ENCODE results near the gene SPEM3.
A peak's percentile ranks its signal among the peaks of the same experiment; 100 is the strongest.

SPEM3 gene

GRCh38 chr17:7436556-7437368 lies 8.1 kb downstream of the SPEM3 start:
- peak; percentile 72 to 82 (median 78) for DNase-seq

DNA sequence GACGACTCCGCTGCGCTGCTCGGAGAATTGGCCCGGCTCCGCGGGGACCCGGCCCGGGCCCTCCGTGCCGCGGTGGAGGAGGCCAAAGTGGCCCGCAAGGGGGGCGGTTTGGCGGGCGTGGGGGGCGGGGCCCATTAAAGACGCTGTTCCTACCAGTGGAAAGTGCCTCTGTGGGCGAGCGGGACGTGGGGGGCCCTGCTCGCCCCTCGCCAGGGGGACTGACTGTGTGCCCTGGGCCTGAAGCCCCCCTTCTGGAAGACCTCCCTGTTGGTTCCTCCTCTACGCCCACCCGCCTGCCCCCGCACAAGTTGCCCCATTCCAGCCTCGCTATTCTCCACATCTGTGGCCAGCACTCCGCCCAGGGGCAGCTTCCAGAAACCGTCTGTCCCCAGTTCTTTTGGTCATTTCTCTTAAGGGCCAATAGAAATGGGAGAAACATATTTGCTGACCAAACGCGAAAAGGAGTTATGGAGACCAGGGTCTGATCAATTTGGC lies 8.8 kb downstream of the SPEM3 start:
- peak overlapping the region; percentile 93 to 97 for H3K4me3 Mint-ChIP-seq
- H3K4me1 Mint-ChIP-seq (ENCODE audit: low read depth in 2 of 2), result peaks cover 34 to 41% of the 10 kb centered on the region in 2 donors
- no peaks in the 10 kb centered on the region for H3K9me3 Mint-ChIP-seq
- H3K36me3 Mint-ChIP-seq (ENCODE audit: insufficient read depth), result peaks cover 28% of the 10 kb centered on the region
- no peak for DNase-seq
- H3K27ac Mint-ChIP-seq, result peak overlapping the region in 1 of 2 donors; percentile 93
- no peak for ATAC-seq (replicated peaks)
- H3K27me3 Mint-ChIP-seq, result peaks cover 35 to 49% of the 10 kb centered on the region in 2 donors

More at GRCh38 chr17:7436556-7437368, 8.1 kb downstream of the SPEM3 start:
- H3K36me3 Mint-ChIP-seq (ENCODE audit: insufficient read depth), result peaks cover 28% of the 10 kb centered on the region
- ATAC-seq (replicated peaks), result peak; percentile 65
- H3K27me3 Mint-ChIP-seq, result peaks cover 29 to 43% of the 10 kb centered on the region in 2 donors
- peaks cover 34 to 41% of the 10 kb centered on the region in 2 donors for H3K4me1 Mint-ChIP-seq (ENCODE audit: low read depth in 2 of 2)
- peak overlapping the region; percentile 93 to 97 for H3K4me3 Mint-ChIP-seq
- H3K9me3 Mint-ChIP-seq, result no peaks in the 10 kb centered on the region
- peak overlapping the region; percentile 68 to 93 for H3K27ac Mint-ChIP-seq

- peak in 1 of 3 experiments; percentile 12 for DNase-seq
These were observed 9.4 kb downstream of the SPEM3 start for GRCh38 chr17:7437950-7438614.

DNA sequence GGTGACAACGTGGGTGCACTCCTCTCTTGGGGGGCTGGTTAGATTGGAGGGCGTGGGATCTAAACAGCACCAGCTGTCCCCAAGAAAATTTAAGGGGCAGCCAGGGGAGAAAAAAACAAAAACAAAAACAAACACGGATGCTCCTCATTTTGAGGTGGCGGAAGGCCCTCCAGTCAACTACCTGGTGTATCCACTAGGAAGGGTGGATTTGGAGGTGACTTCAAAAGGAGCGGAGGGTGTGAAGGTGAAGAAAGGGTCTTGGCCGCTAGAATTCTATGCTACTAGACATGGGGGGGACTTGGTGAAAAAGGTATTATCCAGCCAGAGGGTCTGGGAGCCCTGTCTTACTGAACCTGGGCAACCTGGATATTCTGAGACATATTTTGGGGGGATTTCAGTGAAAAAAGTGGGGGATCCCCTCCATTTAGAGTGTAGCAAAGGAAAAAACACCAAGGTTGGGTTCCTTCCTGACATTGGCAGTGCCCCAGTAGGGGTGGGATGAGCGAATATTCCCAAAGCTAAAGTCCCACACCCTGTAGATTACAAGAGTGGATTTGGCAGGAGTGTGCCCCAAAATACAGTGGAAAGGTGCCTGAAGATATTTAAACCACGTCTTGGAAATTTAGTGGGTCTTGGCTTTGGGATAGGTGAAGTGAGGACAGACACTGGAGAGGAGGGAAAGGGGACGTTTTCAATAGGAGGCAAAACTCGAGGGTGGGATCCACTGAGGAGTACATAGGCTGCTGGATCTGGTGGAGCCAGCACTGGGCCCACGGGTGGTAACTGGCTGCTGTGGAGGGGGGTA lies 10.2 kb downstream of the SPEM3 start:
- DNase-seq (no peak), ATAC-seq (replicated peaks) (no peak)
- H3K4me3 Mint-ChIP-seq, result peak overlapping the region; percentile 60 to 76
- peak overlapping the region in 1 of 2 donors; percentile 16 for H3K27ac Mint-ChIP-seq
- no peaks in the 10 kb centered on the region for H3K9me3 Mint-ChIP-seq
- H3K4me1 Mint-ChIP-seq (ENCODE audit: low read depth in 2 of 2), result peaks cover 34 to 41% of the 10 kb centered on the region in 2 donors
- peaks cover 47 to 61% of the 10 kb centered on the region in 2 donors for H3K27me3 Mint-ChIP-seq
- H3K36me3 Mint-ChIP-seq (ENCODE audit: insufficient read depth), result peaks cover 30% of the 10 kb centered on the region

More at GRCh38 chr17:7437950-7438614, 9.4 kb downstream of the SPEM3 start:
- H3K36me3 Mint-ChIP-seq (ENCODE audit: insufficient read depth), result peaks cover 28% of the 10 kb centered on the region
- H3K4me1 Mint-ChIP-seq (ENCODE audit: low read depth in 2 of 2), result peaks cover 34 to 41% of the 10 kb centered on the region in 2 donors
- no peaks in the 10 kb centered on the region for H3K9me3 Mint-ChIP-seq
- peak overlapping the region; percentile 60 to 76 for H3K4me3 Mint-ChIP-seq
- peak overlapping the region in 1 of 2 donors; percentile 16 for H3K27ac Mint-ChIP-seq
- ATAC-seq (replicated peaks), result no peak
- H3K27me3 Mint-ChIP-seq, result peaks cover 40 to 53% of the 10 kb centered on the region in 2 donors

GRCh38 chr17:7439462-7440112 lies 10.9 kb downstream of the SPEM3 start, which contains the start of gene FGF11:
Gene FGF11 (plus strand): TSS chr17:7439512. CDS start chr17:7439621, 109 bp downstream.
- Mint-ChIP-seq H3K4me1 (ENCODE audit: low read depth in 2 of 2) (peaks cover 34 to 41% of the 10 kb centered on the region in 2 donors), H3K4me3 (peak within 1 kb of the TSS; percentile 78 to 83), H3K27ac (peak within 1 kb of the TSS; percentile 16 to 87), H3K9me3 (no peaks in the 10 kb centered on the region), H3K27me3 (peaks cover 52 to 67% of the 10 kb centered on the region in 2 donors), H3K36me3 (ENCODE audit: insufficient read depth) (peaks cover 30% of the 10 kb centered on the region)
- no peak for ATAC-seq (replicated peaks)
- no peak for DNase-seq

DNA sequence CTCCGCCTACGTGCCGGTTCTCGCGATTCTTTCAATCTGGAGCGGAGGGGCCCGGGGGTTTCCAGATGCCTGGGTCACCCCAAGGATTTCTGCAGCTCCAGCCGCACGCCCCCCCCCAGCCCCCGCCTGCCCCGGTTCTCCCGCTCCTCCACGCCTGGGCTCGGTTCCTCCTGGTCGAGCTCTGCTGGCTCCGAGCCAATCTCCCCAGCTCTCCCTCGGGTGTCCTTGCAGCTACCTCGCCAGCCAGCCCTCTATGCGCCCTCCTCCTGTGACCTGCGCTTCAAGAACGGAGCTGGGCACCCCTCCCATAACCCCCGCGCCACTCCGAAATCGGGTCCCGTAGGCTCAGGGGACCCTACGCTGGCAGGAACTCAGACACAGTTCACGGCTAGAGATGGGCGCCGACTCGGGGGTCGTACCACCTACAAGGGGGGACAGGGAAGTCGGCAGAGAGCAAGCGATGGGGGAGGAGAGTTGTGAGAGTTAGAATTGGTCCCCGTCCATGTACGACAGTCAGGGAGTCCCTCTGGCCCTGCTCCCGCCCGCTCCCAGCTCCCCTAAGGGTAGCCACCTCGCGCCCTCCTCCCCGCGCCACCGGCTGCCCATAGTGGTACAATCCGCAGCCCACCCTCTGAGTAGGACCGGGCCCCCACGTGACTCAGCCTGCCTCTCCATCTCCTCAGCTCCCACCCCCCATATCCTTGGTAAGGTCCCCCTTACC lies 11.6 kb downstream of the SPEM3 start:
- peaks cover 25% of the 10 kb centered on the region for H3K36me3 Mint-ChIP-seq (ENCODE audit: insufficient read depth)
- DNase-seq (peak in 2 of 3 experiments; percentile 18 to 19), ATAC-seq (replicated peaks) (no peak)

GRCh38 chr17:7440834-7441195 lies 12.2 kb downstream of the SPEM3 start:
- Mint-ChIP-seq H3K36me3 (ENCODE audit: insufficient read depth) (peaks cover 23% of the 10 kb centered on the region), H3K9me3 (no peaks in the 10 kb centered on the region), H3K27ac (no peak overlapping the region), H3K4me3 (peak overlapping the region; percentile 78 to 83), H3K4me1 (ENCODE audit: low read depth in 2 of 2) (peaks cover 37 to 40% of the 10 kb centered on the region in 2 donors), H3K27me3 (peaks cover 61 to 79% of the 10 kb centered on the region in 2 donors)
- DNase-seq, result no peak
- no peak for ATAC-seq (replicated peaks)

More for the DNA sequence above, 11.6 kb downstream of the SPEM3 start:
- Mint-ChIP-seq H3K4me3 (peak overlapping the region; percentile 78 to 83), H3K4me1 (ENCODE audit: low read depth in 2 of 2) (peaks cover 33 to 39% of the 10 kb centered on the region in 2 donors), H3K9me3 (no peaks in the 10 kb centered on the region), H3K27ac (peak overlapping the region in 1 of 2 donors; percentile 87), H3K27me3 (peaks cover 56 to 73% of the 10 kb centered on the region in 2 donors)

DNA sequence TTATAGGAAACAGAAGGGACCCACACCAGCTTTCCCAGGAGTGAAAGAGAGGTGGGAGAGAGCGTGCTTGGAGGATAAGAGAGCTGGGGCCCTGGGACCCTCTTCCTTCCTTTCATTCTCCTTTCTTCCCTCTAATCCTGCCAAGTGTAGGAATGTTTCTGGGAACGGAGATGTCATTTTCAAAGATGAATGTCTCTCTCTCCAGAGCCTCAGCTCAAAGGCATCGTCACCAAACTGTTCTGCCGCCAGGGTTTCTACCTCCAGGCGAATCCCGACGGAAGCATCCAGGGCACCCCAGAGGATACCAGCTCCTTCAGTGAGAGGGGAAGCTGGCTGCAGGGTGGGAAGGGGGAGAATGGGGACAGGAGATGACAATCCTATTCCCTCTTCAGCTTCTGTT lies 12.6 kb downstream of the SPEM3 start:
- no peak for DNase-seq
- no peak for ATAC-seq (replicated peaks)
- no peak overlapping the region for H3K27ac Mint-ChIP-seq
- H3K4me3 Mint-ChIP-seq, result no peak overlapping the region
- peaks cover 66 to 83% of the 10 kb centered on the region in 2 donors for H3K27me3 Mint-ChIP-seq
- H3K9me3 Mint-ChIP-seq, result no peaks in the 10 kb centered on the region
- peaks cover 19% of the 10 kb centered on the region for H3K36me3 Mint-ChIP-seq (ENCODE audit: insufficient read depth)
- peaks cover 33 to 39% of the 10 kb centered on the region in 2 donors for H3K4me1 Mint-ChIP-seq (ENCODE audit: low read depth in 2 of 2)

DNA sequence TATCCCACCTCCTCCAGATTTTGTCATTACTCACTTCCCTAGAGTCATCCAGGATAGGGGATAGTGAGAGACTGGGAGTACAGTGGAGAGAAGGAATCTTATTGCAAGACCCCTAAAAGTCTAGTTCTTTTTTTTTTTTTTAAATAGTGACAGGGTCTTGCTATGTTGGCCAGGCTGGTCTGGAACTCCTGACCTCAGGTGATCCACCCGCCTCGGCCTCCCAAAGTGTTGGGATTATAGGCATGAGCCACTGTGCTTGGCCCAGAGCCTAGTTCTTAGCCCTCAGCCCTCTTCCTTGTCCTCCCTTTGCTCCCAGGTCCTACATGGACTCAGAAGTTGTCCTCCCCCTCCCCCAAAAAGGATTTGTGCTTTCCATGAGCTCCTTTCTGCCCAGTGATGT lies 13.5 kb downstream of the SPEM3 start:
- no peak for ATAC-seq (replicated peaks)
- no peaks in the 10 kb centered on the region for H3K9me3 Mint-ChIP-seq

DNA sequence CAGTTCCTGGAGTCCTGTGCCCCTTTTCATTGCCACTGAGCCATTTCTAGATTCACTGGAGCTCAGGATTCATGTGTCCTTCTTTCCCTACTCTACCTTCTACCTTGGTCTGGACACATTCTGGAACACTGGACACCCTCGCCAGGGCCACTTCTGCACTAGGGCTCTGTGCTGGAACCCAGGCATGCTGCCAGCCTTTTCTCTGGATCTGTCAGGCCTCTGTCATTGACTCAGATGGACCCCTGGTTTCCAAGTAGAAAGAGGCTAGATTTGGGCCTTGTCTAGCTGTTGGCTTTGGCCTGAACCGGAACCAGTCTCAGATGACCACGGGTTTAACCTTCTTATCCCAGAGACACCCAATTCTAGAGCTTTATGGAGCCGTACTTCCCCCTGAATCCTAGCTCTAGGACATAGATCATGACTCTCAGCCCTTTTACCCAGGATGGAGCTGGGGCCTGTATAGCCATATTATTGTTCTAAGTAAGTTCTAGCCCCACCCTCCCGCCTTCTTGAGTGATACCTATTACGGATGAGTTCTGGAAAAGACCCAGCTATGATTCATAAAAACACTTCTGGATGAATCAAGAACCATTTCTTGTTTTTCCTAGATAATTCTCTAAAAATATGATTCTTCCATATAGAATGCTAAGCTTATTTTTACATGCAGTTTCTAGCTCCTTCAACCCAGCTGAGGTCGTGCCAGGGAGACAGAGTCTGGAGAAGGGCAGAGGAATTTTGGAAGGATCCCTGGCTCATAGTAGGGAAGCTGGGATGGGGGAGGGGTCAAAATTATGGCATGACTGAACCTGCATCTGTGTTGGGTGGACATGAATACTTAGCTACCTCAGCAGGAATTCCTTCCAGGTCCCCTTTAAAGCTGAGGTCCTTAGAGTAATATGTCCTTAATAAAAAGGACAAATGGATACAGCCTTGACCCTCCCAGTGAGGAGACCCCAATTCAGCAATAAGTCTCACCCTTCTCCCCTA lies 15.1 kb downstream of the SPEM3 start:
- DNase-seq (no peak), ATAC-seq (replicated peaks) (no peak)
- H3K36me3 Mint-ChIP-seq (ENCODE audit: insufficient read depth), result peaks cover 5% of the 10 kb centered on the region
- no peak overlapping the region for H3K4me3 Mint-ChIP-seq
- H3K27me3 Mint-ChIP-seq, result peaks cover 75 to 92% of the 10 kb centered on the region in 2 donors
- H3K27ac Mint-ChIP-seq, result no peak overlapping the region
- peaks cover 23 to 27% of the 10 kb centered on the region in 2 donors for H3K4me1 Mint-ChIP-seq (ENCODE audit: low read depth in 2 of 2)
- H3K9me3 Mint-ChIP-seq, result no peaks in the 10 kb centered on the region

More for the DNA sequence above, 13.5 kb downstream of the SPEM3 start:
- Mint-ChIP-seq H3K27me3 (peaks cover 70 to 92% of the 10 kb centered on the region in 2 donors), H3K27ac (no peak overlapping the region), H3K36me3 (ENCODE audit: insufficient read depth) (peaks cover 10% of the 10 kb centered on the region), H3K4me3 (no peak overlapping the region), H3K4me1 (ENCODE audit: low read depth in 2 of 2) (peaks cover 28 to 33% of the 10 kb centered on the region in 2 donors)
- no peak for DNase-seq

All from effector memory CD8-positive, alpha-beta T cell (primary cell).